Activated CD4-positive, CD25-positive, alpha-beta regulatory T cell treated with anti-CD3 and anti-CD28 coated beads, Interleukin-2, amount 50 U/mL, for 24 hours (primary cell): ENCODE results near the gene AIFM3.

Source experiments
- ATAC-seq, 2 donors: fragments of 150-1000 bp; cut with Tn5 transposase; one replicate each; pipeline ENCODE4 v1.10.0; 2021; ENCODE audit warnings: mild to moderate bottlenecking in 1 of 2, moderate library complexity in 1 of 2

AIFM3 gene

GRCh38 chr22:20991252-20992055, 24.4 kb downstream of the AIFM3 start:
- ATAC-seq: no peak

DNA sequence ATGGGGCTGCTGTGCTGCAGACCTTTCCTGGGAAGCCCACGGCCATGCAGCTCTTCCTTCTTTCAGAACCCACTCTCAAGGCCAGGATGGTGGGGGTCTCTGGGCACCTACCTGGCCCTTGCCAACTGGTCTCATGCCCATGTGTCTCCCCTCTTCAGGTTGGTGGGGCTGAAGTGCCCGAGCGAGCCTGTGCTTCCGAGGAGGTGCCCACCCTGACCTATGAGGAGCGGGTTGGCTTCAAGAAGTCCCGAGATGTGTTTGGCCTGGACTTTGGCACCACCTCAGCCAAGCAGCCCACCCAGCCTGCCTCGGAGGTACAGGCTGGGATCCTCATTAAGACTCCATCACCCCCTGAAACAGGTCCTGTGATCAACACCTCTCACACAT, 25.0 kb downstream of the AIFM3 start:
- no peak for ATAC-seq

DNA sequence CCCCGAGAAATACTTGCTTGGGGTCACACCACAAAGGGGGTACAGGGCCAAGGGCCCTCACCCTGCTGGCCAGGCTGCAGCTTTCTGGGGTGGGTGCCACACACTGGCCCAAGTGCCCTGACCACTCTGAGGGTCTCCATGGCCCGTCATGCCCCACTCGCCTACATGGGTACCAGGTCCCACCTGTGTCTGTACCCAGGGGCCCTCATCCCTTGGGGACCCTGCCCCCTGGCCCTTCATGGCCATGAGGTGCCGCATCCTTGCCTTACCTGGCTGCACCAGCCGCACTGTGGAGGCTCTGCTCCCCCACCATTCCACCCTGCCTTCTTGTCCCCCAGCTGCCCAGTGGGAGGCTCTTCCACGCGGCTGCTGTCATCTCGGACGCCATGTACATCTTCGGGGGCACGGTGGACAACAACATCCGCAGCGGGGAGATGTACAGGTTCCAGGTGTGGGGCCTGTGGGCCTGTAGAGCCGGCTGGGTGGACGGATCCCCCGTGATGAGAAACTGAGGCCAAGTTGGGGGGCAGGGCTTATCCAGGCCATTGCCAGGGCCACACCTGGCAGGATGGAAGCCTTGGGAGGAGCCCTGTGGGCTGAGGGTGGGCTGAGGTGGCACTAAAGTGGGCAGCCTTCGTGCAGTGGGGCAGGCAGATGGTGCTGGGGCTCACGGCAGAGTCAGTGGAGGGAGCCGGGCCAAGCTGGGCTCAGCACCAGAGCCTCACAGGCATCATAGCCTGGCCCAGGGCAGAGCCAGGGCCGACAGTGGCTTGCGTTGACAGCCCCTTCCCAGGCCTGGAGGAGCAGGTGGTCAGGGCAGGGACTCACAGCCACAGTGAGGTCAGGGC, 25.6 kb downstream of the AIFM3 start:
- ATAC-seq: no peak

DNA sequence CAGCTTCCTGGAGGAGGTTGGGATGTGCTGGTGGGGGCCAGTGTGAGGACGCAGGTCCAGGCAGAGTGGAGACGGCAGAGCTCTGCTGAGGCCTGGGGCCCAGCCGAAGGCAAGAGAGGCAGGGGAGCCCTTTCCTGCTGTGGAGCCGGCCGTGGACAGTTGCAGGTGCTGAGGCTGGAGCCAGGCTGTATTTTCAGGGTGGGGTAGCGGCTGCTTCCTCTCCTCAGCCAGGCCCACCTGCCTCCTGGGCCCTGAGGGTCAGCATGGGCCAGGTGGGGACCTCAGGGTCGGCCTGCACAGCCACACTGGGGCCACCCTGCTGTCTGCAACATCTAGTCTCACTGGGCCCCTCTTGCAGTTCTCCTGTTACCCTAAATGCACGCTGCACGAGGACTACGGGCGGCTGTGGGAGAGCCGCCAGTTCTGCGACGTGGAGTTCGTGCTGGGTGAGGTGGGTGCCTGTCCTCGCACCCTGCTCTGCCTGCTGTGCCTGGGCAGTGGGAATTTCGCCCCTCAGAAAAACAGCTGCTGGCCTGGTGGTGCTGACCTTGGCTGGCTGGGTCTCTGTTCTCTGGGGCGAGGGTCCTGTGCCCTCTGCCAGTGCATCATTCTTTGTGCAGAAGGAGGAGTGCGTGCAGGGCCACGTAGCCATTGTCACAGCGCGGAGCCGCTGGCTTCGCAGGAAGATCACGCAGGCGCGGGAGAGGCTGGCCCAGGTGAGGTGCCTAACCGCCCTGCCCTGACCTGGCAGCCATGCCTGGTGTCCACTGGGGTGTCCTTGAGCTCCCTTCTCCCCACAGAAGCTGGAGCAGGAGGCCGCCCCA, 26.5 kb downstream of the AIFM3 start:
- no peak for ATAC-seq

- no peak for ATAC-seq
Observed at GRCh38 chr22:20994128-20994901, 27.3 kb downstream of the AIFM3 start.

DNA sequence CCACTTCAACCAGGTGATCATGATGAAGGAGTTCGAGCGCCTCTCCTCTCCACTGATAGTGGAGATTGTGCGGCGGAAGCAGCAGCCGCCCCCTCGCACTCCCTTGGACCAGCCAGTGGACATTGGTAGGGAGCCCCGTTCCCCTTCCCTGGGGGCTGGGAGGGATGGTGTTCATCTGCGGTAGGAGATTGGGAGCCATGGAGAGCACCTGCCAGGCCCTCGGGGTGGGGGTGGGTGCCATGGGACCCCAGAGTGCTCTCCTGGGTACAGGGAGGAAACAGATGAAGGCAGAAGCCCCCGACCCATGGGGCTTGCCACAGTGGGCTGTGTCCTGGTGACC, 27.8 kb downstream of the AIFM3 start:
- no peak for ATAC-seq

DNA sequence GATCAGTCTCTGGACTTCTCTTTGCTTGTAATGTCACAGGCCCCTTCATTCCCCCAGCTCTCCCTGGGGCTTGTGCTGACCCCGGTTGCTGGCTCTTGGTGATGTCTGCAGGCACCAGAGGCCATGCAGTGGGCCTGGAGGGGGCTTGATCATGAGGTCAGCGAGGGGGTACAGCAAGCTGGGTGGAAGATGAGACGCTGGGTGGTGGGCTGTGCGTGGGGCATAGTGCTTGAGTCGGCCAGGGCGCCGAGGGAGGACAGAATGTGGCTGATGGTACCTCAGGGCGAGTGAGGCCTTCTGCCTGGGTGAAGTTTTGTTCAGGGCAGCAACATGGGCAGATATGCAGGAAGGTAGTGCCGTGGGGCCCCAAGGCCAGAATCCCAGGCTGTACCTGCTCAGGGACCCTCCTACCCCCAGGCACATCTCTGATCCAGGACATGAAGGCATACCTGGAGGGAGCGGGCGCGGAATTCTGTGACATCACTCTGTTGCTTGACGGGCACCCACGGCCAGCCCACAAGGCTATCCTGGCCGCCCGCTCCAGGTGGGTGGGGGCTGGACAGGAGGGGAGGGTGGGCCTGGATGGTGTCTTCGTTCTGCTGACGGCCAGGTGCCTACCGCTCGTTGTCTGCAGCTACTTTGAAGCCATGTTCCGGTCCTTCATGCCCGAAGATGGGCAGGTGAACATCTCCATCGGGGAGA, 28.4 kb downstream of the AIFM3 start:
- no peak for ATAC-seq

DNA sequence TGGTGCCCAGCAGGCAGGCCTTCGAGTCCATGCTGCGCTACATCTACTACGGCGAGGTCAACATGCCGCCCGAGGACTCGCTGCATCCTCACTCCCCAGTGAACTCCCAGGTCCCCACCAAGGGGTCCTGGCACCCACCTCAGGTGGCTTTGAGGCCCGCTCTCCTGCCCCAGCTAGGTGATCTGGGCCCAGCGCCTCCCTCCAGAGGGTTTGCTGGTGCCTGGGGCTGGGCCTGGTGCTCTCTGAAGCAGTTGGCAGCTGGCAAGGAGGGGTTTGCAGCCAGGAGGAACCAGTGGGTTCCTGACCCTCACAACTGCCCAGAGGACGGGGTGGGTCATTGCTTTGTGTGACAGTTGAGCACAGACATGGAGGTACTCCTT, 29.0 kb downstream of the AIFM3 start:
- ATAC-seq: no peak

DNA sequence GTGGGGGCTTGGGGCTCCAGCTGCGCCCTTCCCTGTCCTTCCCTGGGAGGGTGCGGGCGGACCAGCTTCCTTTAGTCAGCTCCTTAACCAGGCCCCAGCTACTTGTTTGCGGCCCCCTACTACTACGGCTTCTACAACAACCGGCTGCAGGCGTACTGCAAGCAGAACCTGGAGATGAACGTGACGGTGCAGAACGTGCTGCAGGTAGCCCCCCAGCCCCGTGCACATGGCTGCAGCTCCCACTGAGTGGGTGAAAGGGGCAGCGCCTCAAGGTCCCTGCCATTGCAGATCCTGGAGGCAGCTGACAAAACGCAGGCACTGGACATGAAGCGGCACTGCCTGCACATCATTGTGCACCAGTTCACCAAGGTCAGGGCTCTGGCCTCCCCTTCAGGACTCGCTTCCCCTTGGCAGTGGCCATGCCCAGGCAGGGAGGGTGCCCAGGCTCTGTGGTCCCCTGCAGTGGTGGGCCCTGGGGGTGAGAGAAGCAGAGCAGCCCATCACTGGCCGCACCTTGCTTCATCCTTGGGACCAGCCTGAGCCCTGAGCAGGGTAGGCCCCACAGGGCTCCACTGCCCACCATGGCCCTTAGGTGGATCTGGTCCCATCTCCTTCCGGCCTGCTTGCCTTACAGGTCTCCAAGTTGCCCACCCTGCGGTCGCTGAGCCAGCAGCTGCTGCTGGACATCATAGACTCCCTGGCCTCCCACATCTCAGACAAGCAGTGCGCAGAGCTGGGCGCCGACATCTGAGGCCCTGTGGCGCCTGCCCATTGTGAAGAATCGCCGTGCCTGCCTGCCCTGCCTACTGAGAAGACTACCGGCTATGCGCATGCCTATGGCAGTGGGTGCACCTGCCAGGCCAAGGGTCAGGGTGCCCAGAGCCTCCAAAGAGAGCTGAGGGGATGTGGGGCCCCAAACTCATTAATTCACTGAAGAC, 29.8 kb downstream of the AIFM3 start:
- ATAC-seq: no peak

- no peak for ATAC-seq
Observed at GRCh38 chr22:20997536-20998257, 30.6 kb downstream of the AIFM3 start.

DNA sequence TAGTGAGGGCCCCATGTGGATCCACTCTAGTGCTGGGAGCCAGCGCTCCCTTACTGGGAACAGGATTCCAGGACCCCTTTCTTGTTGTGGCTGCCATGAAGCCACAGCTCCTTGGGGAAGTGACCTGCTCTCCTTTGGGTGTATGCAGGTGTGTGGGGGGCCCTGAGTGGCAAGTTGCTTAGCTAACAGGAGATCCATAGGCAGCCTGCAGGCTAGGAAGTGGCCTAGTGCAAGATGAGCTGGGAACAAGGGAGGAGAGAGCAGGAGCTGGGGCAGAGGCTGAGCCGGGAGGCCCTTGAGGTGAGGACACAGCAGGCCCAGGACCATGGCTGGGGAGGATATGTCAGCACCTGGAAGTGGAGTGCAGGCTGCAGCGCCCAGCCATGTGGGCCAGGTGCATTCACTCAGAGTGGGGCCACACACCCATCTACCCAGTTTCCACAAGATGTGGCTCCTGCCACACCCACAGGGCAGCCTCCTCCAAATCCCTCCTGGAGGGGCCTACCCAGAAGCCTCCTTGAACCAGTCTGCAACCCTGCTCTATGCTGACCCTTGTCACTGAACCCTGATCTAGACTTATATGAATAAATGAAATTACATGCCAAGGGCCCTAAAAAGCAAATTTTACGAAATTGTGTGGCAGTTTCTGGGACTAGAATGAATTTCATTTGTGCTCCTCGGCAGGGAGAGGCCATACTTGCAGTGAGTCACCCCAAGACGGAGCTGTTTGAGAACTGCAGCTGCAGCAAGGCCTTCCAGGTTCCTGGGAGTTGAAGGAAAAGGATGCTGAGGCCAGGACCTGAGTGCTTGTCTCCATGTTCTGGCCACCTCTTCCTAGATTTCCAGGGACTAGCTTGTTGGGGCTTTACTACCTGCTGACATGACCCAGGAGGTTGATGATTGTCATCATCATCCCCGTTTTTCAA, 31.6 kb downstream of the AIFM3 start:
- no peak for ATAC-seq

- ATAC-seq: no peak
Observed at GRCh38 chr22:20999350-21000206, 32.5 kb downstream of the AIFM3 start.

GRCh38 chr22:21000207-21000986, 33.3 kb downstream of the AIFM3 start:
- ATAC-seq: no peak

- ATAC-seq: no peak
Observed at GRCh38 chr22:21000987-21001600, 34.0 kb downstream of the AIFM3 start.

- peak; percentile 94 for ATAC-seq
Observed at GRCh38 chr22:21001601-21002325, 34.7 kb downstream of the AIFM3 start, which contains the start of gene THAP7. Gene THAP7 (minus strand): TSS chr22:21002118. CDS start chr22:21001911, 207 bp downstream.

GRCh38 chr22:21003782-21004181, 36.7 kb downstream of the AIFM3 start:
- ATAC-seq: no peak
